GM18519 (cell line): Measurements from ENCODE around the gene RGR.

ENCODE experiments used
- ATAC-seq: cut with Tn5 transposase; IDR thresholded peaks from one replicate; pipeline ENCODE4 v1.9.1; 2021; ENCODE audit warnings: mild to moderate bottlenecking, moderate library complexity; ENCODE audit not compliant: unreplicated experiment, low FRiP score

The RGR gene

DNA sequence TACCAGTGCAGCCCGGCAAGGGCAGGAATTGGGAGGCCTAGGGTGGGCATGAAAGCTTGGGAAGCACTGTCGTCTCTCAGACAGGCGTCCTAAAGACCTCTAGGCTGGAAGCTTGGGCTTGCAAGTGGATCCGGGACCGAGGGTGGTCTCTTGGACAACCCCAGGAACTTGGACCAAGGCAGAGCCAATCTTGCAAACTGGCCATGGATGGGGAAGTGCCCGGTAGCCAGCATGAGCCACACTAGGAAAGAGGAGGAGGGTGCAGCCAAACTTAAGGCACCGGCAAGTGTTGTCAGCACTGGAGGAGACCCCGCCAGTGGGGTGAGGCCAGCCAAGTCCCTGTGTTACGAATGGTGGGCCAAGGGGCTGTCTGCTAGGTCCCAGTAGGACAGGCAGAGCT is 28.0 kb upstream of the RGR start:
- no peak for ATAC-seq

DNA sequence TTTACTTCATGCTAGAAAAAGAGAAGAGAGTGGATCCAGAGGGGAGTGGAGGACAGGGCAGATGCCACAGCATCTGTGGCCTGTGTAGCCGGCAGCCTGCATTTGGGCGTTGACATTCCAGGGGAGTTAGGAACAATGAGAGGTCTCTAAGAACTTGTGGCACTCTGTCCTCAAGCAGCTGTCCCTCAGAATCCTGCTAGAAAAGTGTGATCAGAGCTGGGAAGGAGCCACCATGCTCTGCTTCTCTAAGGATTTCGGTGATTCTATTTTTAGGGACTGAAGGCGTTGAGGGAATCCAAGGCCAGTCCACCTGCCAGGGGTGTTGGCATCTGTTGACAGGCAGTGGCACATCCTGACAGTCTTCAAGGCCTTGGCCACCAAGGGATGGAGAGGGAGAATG is 27.1 kb upstream of the RGR start:
- ATAC-seq, result no peak

DNA sequence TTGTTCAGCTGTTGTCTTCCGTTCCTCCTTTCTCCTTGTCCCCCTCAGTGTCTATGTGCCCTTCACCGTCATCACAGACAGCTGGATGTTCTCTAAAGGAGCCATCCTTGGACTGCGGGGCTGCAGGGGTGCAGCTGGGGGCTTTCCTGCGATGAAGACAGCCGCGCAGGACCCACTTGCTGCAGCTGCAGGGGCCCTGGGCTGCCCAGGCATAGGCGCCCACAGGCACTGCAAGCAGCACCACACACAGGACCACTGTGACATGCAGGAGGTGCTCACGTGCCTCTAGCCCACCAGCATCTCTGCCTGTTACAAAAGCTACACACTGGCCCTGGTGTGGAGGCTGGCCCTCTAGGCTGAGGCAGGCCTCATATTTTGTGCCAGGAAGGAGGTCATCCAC is 22.9 kb upstream of the RGR start:
- no peak for ATAC-seq

DNA sequence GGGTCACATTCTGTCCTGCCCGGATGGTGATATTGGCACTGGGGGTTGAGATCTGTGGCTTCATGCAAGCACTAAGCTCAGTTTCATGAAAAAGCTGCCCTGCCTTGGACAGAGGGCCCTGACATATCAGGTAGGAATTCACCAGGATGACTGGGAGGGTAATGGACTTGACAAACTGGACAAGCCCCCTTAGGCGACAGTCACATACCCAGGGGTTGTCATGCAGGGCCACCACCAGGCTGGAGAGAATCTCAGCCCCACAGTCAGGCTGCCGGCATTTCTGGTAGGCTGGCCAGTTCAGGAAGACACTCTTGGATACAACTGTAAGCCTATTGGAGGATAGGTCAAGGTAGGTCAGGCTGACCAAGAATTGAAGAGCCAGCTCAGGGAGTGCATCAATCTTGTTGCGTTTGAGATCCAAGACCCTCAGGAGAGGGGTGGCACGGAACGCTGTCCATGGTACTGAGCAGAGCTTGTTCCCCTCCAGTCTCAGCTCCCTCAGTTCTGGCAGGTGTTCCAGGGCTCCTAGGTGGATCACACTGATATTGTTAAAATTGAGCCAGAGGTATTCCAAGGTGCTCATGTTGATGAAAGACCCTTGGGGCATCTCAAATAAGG is 20.3 kb upstream of the RGR start:
- ATAC-seq, result no peak

DNA sequence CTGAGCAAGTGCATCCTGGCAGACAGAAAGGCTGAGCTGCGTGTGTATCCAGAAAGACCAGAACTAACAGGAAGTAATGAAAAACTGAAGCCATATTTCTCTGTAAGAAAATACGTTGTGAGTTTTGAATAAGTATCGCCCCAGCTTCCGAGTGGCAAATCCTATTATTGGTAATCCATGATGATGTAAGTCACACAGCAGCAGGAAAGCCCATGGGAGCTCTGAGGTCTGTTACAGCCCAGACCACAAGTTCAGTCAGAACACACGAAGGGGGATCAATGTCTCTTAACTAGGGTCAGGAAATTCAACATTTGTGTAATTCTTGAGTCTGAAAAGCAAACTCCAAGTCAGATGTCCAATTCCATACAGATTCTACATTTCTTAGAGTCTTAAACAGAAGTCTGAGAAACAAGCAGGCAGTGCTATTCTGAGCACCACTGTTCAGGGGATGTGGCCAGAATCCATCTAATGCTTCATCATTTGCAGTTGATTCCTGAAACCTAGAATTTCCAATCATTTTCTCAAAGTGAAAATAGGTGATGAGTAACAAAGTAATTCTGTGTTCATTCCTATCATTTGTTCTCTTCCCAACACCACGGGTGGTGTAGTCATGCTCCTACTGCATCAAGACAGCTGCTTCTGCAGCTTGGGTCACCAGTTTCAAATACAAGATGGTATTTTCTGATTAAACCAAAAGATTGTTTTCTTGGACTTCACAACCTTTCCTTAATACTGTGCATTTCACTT is 19.3 kb upstream of the RGR start, which contains the start of gene LRIT2:
Gene LRIT2 (minus strand): TSS at position 118 of the 747 bp plus-strand sequence. CDS start 24 bp downstream, at position 94.
- ATAC-seq, result no peak

DNA sequence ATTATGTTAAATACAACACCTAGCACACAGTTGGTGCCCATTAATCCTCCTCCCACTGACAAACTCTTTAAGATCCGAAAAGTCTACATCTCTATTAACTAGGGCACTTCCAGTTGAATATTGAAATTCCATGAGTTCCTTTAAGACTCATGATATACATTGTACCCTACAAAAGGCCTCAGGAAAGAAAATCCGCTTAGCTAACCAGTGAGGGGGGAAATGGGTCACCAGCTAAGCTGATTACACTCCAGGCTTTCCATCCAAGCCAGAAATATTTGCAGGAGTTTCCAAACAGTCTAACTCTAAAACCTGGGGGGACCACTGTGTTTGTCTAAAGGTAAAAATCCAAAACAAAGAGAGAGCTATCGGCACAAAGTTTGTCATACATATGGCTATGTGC is 18.2 kb upstream of the RGR start:
- no peak for ATAC-seq

DNA sequence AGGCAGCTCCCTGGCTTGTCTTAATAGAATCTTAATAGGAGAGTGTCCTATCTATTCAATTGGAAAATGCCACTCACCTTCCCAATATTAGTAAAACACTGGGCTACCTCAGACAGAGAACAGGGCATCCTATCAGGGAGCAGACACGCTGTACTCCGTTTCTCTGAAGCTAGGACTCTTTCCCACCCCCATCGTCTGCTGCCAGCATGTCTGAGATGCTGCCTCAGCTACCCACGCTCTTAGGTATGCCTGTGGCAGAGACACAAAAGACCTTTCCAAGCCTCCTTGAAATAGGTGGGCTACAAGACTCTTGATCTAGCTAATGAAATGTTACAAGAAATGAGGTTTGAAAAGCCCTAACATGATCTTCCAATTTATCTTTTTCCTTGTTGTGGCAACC is 17.0 kb upstream of the RGR start:
- ATAC-seq, result no peak

DNA sequence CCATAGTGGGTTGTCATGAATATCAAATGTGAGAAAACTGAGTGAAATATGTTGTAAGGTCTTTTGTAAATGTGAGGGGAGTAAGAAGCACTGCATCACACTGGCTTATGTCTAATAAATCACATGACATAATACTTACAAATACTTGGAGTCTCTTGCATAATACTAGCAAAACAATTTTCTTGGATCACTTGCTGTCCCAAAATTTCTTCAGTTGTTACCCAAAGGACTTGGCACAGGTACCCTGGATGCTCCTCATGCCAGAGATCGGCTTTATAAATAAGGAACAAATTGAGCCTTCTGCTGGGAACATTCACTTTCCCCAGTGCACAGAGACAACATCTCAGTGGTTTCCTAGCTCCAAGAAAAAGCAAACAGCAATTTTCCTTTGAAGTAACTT is 14.5 kb upstream of the RGR start:
- no peak for ATAC-seq

DNA sequence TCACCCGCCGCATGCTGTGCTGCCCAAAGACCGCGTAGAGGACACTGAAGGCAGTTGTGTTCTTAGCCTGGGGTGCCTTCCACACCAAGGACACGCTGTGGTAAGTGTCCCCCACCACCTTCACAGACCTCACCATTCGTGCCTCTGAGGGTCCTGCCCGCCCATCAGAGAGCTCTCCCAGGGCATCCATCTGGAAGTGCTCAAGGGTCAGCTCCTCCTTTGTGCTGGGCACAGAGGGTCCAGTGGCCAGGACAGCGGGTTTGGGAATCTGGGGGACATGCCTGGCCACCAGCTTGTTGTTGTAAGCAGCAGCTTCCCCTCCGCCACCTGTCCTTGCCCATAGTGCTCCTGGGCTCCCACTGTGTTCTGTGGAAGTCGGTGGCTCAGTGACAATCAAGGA is 12.5 kb upstream of the RGR start:
- no peak for ATAC-seq

DNA sequence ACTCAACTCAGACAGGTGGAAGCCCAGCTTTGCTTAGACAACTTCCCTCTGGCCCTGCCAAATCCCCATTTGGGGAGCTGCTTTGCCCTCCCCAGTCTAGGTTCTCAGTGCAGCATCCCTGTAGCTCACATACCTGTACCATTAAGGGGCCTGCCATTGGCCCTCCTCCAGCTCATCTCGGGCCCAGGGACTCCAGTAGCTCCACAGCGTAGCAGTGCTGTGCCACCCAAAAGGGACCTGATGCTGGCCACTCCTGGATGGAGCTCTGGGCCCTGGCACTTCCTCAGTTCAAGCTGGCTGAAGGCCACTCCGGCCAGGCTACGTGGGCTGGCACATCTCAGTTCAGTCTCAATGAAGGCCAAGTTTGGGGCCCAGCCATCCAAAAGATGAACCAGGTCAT is 10.9 kb upstream of the RGR start:
- no peak for ATAC-seq

DNA sequence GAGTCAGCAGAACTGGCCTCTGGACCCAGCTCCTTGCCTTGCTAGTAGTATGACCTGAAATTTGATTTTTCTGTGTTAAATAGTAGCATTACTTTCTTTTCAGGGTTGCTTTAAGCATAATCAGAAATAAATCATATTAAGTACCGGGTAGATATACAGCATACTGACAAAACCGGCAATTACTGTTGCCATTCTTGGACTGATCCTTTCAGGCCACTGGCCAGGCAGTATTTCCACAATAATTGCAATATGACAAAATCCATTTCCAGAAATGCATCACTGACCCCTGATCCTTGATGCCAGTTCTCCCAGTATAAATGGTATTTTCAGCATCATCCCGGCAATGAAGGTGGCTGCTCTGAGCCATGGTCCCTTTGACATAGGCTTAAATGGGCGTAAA is 10.4 kb upstream of the RGR start:
- ATAC-seq, result no peak

DNA sequence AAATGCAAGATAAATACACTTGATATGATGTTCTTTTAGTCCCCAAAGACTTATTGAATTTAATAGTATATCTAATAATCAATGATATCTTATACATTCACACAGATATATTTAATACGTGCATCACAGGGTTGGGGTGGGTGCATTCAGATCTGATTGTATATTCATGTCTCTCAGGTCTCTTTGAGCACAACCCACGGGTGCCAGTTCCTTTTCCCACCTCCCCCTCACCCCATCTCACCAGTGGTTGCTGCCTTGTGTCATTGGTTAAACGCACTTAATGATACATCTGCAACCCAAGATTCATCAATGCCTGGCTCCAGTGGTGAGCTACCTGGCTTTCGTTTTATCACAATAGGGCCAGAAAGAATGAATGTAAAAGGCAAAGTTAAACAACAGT is 9.8 kb upstream of the RGR start:
- ATAC-seq, result no peak

DNA sequence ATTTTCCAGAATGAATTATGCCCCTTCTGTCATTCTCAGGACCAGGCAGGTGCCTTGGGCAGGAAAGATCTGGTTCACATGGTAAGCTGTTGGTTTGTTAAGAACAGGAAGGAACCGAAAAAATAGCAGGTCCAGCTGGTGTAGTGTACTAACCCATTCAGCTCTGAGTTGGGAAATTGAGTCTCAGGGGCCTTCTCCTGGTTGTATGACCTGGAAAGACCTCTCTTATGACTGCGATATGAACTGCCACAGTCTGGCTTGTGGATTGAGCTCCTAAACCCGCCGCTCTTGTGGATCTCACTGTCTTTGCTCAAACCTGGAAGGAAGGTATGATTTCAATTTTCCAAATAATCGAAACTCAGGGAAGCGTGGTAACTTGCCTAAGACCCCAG is 8.1 kb upstream of the RGR start:
- no peak for ATAC-seq

DNA sequence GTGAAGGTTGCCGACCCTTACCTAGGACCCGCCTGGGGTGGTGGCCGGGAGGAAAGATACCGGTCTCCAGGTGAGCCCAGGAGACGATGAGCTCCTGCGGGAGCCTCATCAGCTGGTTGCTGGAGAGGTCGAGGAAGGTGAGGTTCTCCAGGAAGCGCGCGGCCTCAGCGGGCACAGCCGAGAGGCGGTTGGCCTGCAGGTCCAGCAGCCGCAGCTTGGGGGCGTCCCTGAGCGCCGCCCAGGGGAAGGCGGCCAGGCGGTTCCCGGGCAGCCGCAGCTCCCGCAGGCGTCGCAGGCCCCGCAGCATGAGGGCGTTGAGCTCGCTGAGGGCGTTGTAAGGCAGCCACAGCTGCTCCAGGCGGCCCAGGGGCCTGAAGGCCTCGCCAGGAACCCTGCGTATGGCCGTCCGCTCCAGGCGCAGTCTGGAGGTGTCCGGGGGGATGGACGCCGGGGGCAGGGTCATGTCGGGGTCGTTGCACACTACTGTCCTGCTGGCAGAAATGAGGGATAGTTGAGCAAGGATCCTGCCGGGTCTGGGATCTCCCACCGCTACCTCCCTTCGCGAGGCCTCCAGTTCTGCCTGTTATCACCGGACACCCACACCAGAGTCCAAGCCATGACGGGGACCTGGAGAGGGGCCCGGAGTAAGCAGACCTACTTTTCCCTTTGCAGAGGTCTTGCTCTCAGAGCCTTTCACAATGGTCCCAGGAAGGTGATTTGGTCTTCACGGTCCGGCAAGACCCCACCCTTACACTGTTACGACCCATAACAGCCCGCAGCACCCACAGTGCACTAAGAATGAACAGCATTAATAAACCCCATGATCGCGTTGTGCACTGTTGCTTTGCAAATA is 7.4 kb upstream of the RGR start:
- ATAC-seq, result no peak

DNA sequence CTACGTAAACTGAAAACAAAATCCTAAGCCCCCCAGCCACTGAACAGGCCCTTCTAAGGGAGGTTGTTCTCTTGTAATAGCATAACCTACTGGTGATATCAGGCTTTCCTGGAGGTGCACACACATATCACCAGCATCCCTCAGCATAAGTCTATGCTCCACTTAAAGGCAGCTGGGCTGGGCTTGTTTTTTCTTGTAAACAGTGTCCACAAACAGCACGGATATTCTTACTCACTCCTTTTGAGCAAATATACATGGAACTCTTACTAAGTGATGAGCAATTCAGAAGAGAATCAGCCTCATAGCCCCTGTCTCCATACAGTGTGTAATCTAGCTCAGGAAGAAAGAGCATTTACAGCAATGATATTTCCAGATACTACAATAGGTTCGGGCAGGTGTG is 5.9 kb upstream of the RGR start:
- ATAC-seq, result no peak

DNA sequence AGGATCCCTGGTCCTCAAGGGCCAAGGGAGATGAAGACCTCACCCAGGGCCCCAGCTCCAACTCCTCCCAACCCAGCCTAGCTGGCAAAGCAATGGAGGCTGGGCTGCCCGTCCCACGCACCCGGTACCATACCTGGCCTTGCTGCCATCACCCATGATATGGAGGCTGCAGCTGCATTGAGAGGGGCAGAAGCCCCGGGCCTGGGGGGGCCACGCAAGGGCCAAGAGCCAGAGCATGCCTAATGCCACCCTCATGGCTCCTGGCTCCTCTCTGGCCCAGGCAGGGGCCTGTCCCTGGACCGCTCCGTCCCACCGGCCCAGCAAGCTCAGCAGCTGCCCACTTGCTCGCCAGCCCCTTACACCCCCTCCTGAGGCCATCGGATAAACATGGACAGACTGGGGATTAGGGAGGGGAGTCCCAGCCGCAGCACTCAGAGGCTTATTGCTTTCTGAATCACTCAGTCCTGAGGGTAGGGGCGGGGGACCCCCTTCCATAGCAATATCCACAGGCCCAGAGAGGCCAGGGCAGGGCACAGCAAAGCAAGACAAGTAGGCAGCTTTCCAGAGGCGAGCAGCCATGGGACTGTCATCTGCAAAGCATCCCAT is 3.6 kb upstream of the RGR start, which contains the start of gene LRIT1:
Gene LRIT1 (minus strand): TSS at position 362 of the 606 bp plus-strand sequence. CDS start 107 bp downstream, at position 255.
- ATAC-seq, result no peak

DNA sequence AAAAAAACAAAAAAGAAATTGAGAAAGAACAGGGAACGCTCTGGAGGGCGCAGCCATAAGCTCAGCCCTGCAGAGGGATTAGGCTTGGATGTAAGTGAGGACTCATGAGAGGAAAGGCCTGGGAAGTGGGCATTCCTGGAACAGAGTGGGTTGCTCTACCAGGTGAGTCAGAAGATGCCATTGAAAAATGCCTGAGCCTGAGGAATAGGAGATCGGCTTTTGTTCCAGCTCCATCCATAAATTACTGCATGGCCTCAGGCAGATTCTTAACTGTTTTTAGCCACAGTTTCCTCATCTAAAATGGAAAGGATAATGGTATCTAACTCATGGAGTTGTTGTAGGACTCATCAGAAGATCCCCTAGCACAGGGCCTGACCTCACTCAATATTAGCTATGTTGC is 1.1 kb upstream of the RGR start:
- no peak for ATAC-seq

DNA sequence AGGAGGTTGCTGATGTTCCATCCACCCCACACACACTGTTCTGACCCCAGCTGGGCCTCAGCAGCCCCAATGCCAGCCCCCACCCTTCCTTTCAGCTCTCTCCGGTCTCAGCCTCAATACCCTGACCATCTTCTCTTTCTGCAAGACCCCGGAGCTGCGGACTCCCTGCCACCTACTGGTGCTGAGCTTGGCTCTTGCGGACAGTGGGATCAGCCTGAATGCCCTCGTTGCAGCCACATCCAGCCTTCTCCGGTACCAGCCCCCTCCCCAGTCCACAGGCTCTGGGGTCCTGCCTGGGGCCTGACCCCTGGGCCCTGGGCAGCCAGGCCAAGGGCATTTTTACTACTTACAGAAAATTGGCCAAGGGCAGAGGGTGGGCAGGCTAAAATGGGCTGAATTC is 2.6 kb downstream of the RGR start:
- no peak for ATAC-seq

DNA sequence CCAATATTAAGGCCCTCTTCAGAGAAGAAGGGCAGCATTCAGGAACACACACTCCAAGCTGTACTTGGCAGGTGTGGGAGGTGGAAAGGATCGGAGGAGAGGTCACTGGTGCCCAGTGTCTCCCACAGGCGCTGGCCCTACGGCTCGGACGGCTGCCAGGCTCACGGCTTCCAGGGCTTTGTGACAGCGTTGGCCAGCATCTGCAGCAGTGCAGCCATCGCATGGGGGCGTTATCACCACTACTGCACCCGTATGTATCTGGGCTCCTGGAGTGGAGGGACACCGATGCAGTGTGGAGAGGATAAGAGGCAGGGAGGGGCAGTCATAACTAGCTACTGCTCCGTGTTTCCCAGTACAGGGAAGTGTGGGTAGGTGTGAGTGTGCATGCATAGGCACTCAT is 3.9 kb downstream of the RGR start:
- no peak for ATAC-seq

DNA sequence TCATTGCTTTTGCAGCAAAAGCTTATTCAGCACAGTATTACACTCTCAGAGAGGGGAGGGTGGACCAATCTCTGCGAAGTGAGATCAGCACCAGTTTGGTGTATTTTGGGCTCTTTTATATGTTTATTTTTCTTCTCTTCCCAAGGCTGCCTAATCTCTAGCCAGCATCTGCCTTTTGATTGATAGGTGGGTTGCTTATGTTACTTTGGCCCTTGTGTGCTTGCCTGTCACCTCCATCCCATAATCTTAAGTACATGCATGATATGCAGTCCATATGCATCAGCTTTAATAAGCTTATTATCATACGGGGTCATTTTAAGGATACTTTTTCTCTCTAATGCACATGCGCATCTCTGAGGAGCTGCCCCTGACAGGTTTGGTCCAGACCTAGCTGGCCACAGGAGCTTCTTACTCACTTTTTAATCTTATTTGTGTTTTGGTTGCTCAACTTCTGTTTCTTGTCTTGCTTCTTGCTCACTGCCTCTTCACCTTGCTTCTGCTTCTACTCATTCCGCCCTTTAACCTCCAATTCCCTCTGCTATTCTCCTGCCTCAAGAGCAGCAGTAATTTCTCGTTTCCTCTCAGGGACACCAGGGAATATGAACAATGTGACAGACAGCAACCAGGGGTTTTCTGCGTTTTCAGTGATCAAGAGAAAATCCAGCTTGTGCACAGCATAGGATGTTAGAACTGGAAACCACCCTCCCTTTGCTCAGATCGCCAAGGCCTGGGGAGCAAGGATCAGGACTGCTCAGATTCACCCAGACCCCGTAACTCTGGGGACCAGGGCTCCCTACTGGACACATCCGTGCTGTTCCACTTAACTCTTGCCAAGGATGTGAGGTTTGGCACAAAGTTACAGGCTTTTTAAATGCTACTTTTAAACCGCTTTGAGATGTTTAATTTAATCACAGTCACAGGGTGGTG is 10.0 kb downstream of the RGR start:
- no peak for ATAC-seq
